Cardiac muscle cell (in vitro differentiated cells and primary cell): Measurements from ENCODE around the gene ODC1. TPM values are rescaled to one million over a fixed set of nuclear protein-coding genes. Genes with fewer than 3 reads are reported as not detected.

Experiments
- DNase-seq, 2 donors: peaks; one replicate each; pipeline versions ENCODE4 v3.0.0 to v3.0.0-alpha.2; 2010 to 2017; ENCODE audit warnings: low read depth in 1 of 2, low spot score in 1 of 2
- H3K27ac ChIP-seq: fragments of 200-600 bp; sonication (generic); 2 replicates; pipeline ENCODE4 v1.5.1; 2016
- H3K27me3 ChIP-seq: fragments of 200-600 bp; sonication (generic); 2 replicates; pipeline ENCODE4 v1.6.0; 2016; ENCODE audit warnings: control low read depth
- H3K36me3 ChIP-seq: fragments of 200-600 bp; sonication (generic); 2 replicates; pipeline ENCODE4 v1.5.1; 2016; ENCODE audit warnings: control low read depth
- H3K4me1 ChIP-seq: fragments of 200-600 bp; sonication (generic); 2 replicates; pipeline ENCODE4 v1.8.1; 2017; ENCODE audit warnings: low read depth, mild to moderate bottlenecking, mixed run types
- H3K4me3 ChIP-seq: fragments of 200-600 bp; sonication (generic); 2 replicates; pipeline ENCODE4 v1.5.1; 2016; ENCODE audit warnings: mild to moderate bottlenecking
- H3K9me3 ChIP-seq: fragments of 200-600 bp; sonication (generic); 2 replicates; pipeline ENCODE4 v1.5.1; 2017; ENCODE audit warnings: low read depth, mild to moderate bottlenecking, control low read depth
- polyA plus RNA-seq: library from polyadenylated mRNA; unstranded; fragments of >200 nt; fragmentation: Nextera tagmentation; extraction: Ambion mirVana; gene quantifications from 2 replicates; pipeline ENCODE4 v1.2.1, GENCODE V29; 2016
- total RNA-seq: library from RNA; depleted of rRNA; stranded (reverse); fragments of >200 nt; gene quantifications from 2 replicates; pipeline ENCODE4 v1.2.3, GENCODE V29; 2016
- TF ChIP-seq, protein P1 (sequence below): IDR thresholded peaks from 2 replicates; pipeline ENCODE4 v1.5.1; 2012; ENCODE audit warnings: low read depth, mild to moderate bottlenecking, low read length

Gene ODC1
- total and polyA plus RNA-seq, 2 experiments from 2014 or later = 117 to 129 TPM

DNA sequence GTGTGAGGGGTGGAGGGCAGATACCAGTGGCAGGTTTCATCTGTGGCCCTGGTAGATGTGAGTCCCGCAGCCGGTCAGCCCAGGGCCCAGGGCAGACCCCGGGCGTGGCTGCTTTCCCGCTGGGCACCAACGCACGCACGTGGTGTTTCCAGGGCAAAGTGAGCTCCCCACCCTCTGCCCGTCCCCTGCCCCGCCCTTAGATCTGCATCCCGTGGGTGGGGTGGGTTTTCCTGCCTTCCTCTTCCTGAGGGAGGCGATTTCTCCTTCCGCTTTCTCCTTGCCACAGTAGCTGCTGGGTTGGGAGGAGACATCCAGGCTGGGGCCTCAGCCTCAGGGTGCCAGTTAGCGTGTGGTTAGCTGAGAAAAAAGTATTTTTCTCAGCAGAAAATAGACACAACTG lies 49.6 kb downstream of the ODC1 start:
- Histone ChIP-seq H3K36me3 (no peaks in the 10 kb centered on the region), H3K27ac (no peak overlapping the region), H3K4me3 (no peak overlapping the region), H3K4me1 (no peaks in the 10 kb centered on the region), H3K9me3 (no peaks in the 10 kb centered on the region), H3K27me3 (no peaks in the 10 kb centered on the region)
- TF ChIP-seq, protein P1, sequence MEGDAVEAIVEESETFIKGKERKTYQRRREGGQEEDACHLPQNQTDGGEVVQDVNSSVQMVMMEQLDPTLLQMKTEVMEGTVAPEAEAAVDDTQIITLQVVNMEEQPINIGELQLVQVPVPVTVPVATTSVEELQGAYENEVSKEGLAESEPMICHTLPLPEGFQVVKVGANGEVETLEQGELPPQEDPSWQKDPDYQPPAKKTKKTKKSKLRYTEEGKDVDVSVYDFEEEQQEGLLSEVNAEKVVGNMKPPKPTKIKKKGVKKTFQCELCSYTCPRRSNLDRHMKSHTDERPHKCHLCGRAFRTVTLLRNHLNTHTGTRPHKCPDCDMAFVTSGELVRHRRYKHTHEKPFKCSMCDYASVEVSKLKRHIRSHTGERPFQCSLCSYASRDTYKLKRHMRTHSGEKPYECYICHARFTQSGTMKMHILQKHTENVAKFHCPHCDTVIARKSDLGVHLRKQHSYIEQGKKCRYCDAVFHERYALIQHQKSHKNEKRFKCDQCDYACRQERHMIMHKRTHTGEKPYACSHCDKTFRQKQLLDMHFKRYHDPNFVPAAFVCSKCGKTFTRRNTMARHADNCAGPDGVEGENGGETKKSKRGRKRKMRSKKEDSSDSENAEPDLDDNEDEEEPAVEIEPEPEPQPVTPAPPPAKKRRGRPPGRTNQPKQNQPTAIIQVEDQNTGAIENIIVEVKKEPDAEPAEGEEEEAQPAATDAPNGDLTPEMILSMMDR = no peak
- DNase-seq = no peak

DNA sequence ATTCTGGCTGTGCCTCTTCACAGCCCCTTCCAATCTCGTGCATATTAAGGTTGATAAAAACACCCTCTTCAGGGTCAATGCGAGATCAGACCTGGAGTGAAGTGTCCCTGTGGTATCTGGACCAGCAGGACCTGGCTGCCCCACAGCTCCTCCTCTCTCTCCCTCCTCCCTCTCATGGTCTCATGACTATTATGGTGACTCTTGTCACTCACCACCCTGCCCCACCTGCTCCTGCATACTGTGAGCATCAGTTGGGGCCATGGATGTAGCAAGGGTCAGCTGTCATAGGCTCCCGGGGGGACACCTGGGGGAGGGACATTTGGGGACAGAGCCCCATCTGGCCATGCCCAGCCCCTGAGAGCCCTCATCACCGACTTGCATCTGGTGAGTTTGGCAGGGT lies 50.2 kb downstream of the ODC1 start:
- peaks cover 5% of the 10 kb centered on the region for H3K4me1 ChIP-seq
- H3K27me3 ChIP-seq = no peaks in the 10 kb centered on the region
- no peak overlapping the region for H3K4me3 ChIP-seq
- H3K36me3 ChIP-seq = no peaks in the 10 kb centered on the region
- no peak overlapping the region for H3K27ac ChIP-seq
- H3K9me3 ChIP-seq = no peaks in the 10 kb centered on the region
- TF ChIP-seq, protein P1 = no peak
- no peak for DNase-seq

DNA sequence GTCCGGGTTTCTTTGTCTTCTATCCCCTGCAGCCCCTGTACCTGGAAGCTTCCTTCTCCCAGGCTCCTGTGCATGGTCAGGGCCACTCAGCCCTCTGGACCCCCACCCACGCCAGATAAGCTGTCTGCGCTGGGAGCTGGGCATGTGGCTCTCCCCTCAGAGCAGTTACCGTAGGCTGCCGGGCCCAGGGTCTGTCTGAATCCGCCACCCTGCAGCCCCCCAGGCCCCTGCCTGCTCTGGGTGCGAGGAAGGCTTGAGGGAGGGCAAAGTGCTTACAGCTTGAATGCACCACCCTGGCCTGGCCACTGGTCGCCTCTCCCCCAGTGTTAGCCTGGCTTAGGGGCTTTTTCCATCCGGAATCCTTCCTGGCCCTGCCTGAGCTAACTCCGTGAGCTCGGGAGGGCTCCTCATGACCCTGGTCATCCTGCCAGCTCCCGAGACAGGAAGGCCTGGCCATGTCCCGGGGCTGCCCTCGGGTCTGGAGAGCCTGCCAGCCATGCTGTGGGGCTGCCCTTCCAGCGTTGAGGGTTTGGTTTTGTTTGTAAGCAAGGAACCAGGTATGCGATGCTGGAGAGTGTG lies 50.7 kb downstream of the ODC1 start:
- TF ChIP-seq, protein P1 = no peak
- H3K27me3 ChIP-seq = no peaks in the 10 kb centered on the region
- DNase-seq = no peak
- no peaks in the 10 kb centered on the region for H3K36me3 ChIP-seq
- H3K4me3 ChIP-seq = no peak overlapping the region
- H3K4me1 ChIP-seq = peaks cover 10% of the 10 kb centered on the region
- no peaks in the 10 kb centered on the region for H3K9me3 ChIP-seq
- no peak overlapping the region for H3K27ac ChIP-seq

DNA sequence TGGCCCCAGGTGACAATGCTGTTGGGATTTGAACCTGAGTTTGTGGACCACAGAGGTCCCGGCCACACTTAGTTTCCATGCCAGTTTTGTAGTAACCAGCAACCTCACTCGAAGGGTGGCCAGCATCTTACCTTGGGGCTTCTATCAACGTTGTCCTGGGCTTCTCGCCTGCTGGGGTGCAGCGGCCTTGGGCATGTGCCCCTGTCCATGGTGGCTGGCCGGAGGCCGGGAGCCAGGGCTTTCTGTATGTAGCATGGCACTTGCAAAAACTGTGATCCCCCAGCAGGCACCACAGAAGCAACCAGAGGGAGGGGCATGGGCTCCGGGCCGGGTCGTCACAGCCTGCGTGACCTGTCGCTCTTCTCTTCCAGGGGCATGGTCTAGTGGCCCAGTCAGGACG lies 51.7 kb downstream of the ODC1 start:
- Histone ChIP-seq H3K27me3 (no peaks in the 10 kb centered on the region), H3K4me3 (no peak overlapping the region)
- TF ChIP-seq, protein P1 = no peak

DNA sequence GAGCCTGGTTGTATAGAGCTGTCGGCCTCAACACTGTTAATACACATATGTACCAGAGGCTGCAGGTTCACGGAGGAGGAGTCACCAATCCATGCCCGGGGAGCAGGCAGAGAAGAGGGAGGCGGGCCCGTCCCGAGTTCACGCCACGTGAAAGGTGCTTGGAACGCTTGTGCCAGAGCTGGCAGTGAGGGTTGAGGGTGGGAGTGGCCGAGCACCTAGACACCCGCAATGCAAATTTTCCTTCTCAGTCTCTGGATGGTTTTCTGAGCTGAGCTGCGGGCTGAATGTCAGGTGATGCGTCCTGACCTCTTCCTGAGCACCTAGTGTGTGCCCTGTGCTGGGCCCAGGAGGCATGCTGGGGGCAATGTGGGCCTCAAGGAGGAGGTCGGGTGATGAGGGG lies 52.2 kb downstream of the ODC1 start:
- TF ChIP-seq, protein P1 = no peak
- Histone ChIP-seq H3K4me3 (no peak overlapping the region), H3K36me3 (no peaks in the 10 kb centered on the region), H3K9me3 (no peaks in the 10 kb centered on the region), H3K4me1 (peaks cover 10% of the 10 kb centered on the region), H3K27ac (no peak overlapping the region), H3K27me3 (no peaks in the 10 kb centered on the region)
- DNase-seq = no peak

More for the DNA sequence above, 51.7 kb downstream of the ODC1 start:
- H3K4me1 ChIP-seq = peaks cover 10% of the 10 kb centered on the region
- H3K9me3 ChIP-seq = no peaks in the 10 kb centered on the region
- H3K27ac ChIP-seq = no peak overlapping the region
- no peaks in the 10 kb centered on the region for H3K36me3 ChIP-seq
- no peak for DNase-seq

DNA sequence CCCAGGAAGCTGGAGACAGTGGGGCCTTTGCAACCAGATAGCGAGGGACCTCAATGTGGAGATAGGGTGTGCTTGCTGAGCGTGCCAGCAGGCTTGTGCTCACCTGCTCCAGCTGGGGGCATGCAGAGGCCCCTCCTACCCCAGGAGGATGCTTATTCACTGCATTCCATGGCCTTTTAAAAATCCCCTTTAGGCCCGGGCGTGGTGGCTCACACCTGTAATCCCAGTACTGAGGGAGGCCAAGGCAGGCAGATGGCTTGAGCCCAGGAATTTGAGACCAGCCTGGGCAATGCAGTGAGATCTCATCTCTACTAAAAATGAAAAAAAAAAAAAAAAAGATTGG lies 54.5 kb downstream of the ODC1 start:
- Histone ChIP-seq H3K36me3 (no peaks in the 10 kb centered on the region), H3K4me1 (peaks cover 10% of the 10 kb centered on the region), H3K27ac (no peak overlapping the region), H3K9me3 (no peaks in the 10 kb centered on the region), H3K4me3 (no peak overlapping the region), H3K27me3 (no peaks in the 10 kb centered on the region)
- no peak for DNase-seq
- TF ChIP-seq, protein P1 = no peak
